Transverse colon (tissue), 4 donors: ENCODE results near the gene SLC11A2. TPM values are rescaled to one million over a fixed set of nuclear protein-coding genes. Genes with fewer than 3 reads are reported as not detected.
"Not testable (repeated sequence)": the region's sequence is repeated elsewhere in the genome, so short reads cannot be mapped to it uniquely, and the experiment has no call there.

Experiments used
- DNase-seq: peaks from one replicate; pipeline ENCODE4 v3.0.0-alpha.2; 2019
- H3K27ac ChIP-seq, 4 donors: fragments of 200-600 bp; sonication (generic); 2 replicates each; pipeline ENCODE4 v1.5.1; 2016 to 2018; ENCODE audit warnings: inconsistent platforms in 4 of 4
- H3K27me3 ChIP-seq: fragments of 200-600 bp; sonication (generic); 2 replicates; pipeline ENCODE4 v1.5.1; 2017; ENCODE audit warnings: inconsistent platforms
- H3K36me3 ChIP-seq, 4 donors: fragments of 200-600 bp; sonication (generic); 2 replicates each; pipeline ENCODE4 v1.5.1; 2017 to 2019; ENCODE audit warnings: inconsistent platforms in 4 of 4
- H3K4me1 ChIP-seq, 4 donors: fragments of 200-600 bp; sonication (generic); 2 replicates each; pipeline ENCODE4 v1.5.1; 2017 to 2020; ENCODE audit warnings: inconsistent platforms in 4 of 4
- H3K4me3 ChIP-seq, 4 donors: fragments of 200-600 bp; sonication (generic); 1 replicate in 1 of 4; 2 replicates in 3 of 4; pipeline versions ENCODE4 v1.5.1 to v1.6.1; 2017 to 2019; ENCODE audit warnings: inconsistent platforms in 4 of 4
- H3K9me3 ChIP-seq, 2 donors: fragments of 200-600 bp; sonication (generic); 2 replicates each; pipeline ENCODE4 v1.5.1; 2017 to 2019; ENCODE audit warnings: inconsistent platforms in 2 of 2
- CTCF ChIP-seq, 5 experiments: fragments of 200-600 bp in 3 of 5; fragments of 450-650 bp in 2 of 5; sonication (generic) in 3 of 5; IDR thresholded peaks; 1 replicate in 2 of 5; 2 replicates in 3 of 5; pipeline ENCODE4 v1.5.1; 2016 to 2017; ENCODE audit warnings: antibody characterized with exemption in 5 of 5, inconsistent platforms in 3 of 5, mild to moderate bottlenecking in 2 of 5, moderate library complexity in 1 of 5
- EP300 ChIP-seq: sonication (generic); formaldehyde crosslinking; IDR thresholded peaks from one replicate; pipeline ENCODE4 v1.6.1; 2017; ENCODE audit warnings: antibody characterized with exemption, low read depth
- POLR2A ChIP-seq: fragments of 450-650 bp; IDR thresholded peaks from one replicate; pipeline ENCODE4 v1.6.1; 2016; ENCODE audit warnings: antibody characterized with exemption, mild to moderate bottlenecking, moderate library complexity
- POLR2AphosphoS5 ChIP-seq, 3 donors: sonication (generic); formaldehyde crosslinking; IDR thresholded peaks; one replicate each; pipeline ENCODE4 v1.6.1; 2016; ENCODE audit warnings: antibody characterized with exemption in 3 of 3
- WGBS, 2 donors: methylation state at CpG; one replicate each; pipeline ENCODE4 v1.1.5; 2018; ENCODE audit warnings: low coverage in 1 of 2; 5-methylcytosine and 5-hydroxymethylcytosine counted together
- in situ Hi-C, 4 donors: fragments of 200-750 bp; cut with MboI; loops; one replicate each; pipeline versions ENCODE4 v1.15.0 to v1.15.1; 2017; ENCODE audit warnings: low sequenced_read_pairs in 3 of 4, low pct_ligation_motif_present in 1 of 4, low pct_unique_long_range_greater_than_20kb in 1 of 4
- intact Hi-C: fragments of 100-400 bp; cut with DNase I; formaldehyde crosslinking; loops from one replicate; pipeline ENCODE4 v1.15.1; 2023; ENCODE audit warnings: low total_unique reads
- total RNA-seq, 4 donors: library from RNA; depleted of rRNA; stranded (reverse); fragments of >200 nt; gene quantifications; one replicate each; pipeline ENCODE4 v1.1.0, GENCODE V29; 2016

The SLC11A2 gene
- total RNA-seq, 4 donors from 2014 or later, result 9.7 to 48.7 (median 42.5) TPM

GRCh38 chr12:50960130-50960529 is 66.1 kb downstream of the SLC11A2 start:
- intact Hi-C loops, result no loop called here
- Histone ChIP-seq H3K4me1 (no peaks in the 10 kb centered on the region), H3K4me3 (no peak overlapping the region), H3K36me3 (no peaks in the 10 kb centered on the region), H3K27me3 (no peaks in the 10 kb centered on the region), H3K9me3 (no peaks in the 10 kb centered on the region), H3K27ac (no peak overlapping the region)
- DNase-seq, result no peak
- TF ChIP-seq EP300, result no peak
- TF ChIP-seq CTCF (IDR thresholded peaks at IDR 0.05), result no peak
- TF ChIP-seq POLR2AphosphoS5 (IDR thresholded peaks at IDR 0.05), result no peak
- no peak for TF ChIP-seq POLR2A
- in situ Hi-C loops, result loop anchor here in 1 of 4 donors (25.0 kb wide), 1 partner anchor 123 kb away; the partner anchor contains the start of gene TMPRSS12

DNA sequence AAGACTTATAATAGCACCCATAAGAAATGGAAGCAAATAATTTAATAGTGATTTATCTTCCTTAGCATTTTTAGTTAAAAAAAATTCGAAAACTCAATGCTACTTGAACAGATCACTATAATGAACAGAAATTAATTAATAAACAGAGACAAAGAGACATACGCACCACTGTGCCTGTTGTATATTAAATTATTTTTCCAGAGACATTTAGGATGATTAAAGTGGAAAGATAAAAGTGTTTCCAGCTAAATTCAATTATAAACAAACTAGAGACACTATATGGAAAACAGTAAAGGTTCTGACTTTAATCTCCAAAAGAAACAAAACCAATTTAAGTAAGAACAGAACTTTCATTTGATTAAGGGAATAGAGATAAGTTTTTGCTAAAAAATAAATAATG is 70.5 kb downstream of the SLC11A2 start:
- no peaks in the 10 kb centered on the region for H3K9me3 ChIP-seq
- no peaks in the 10 kb centered on the region for H3K4me1 ChIP-seq
- no peak overlapping the region for H3K4me3 ChIP-seq
- no peaks in the 10 kb centered on the region for H3K36me3 ChIP-seq
- WGBS, 2 donors, result 82 to 92% methylated on average over 2 of the region's 2 CpGs
- TF ChIP-seq CTCF (IDR thresholded peaks at IDR 0.05), result no peak
- TF ChIP-seq POLR2A, result no peak
- no peak for TF ChIP-seq EP300
- TF ChIP-seq POLR2AphosphoS5 (IDR thresholded peaks at IDR 0.05), result no peak
- no peak for DNase-seq
- H3K27ac ChIP-seq, result no peak overlapping the region
- intact Hi-C loops, result no loop called here
- no peaks in the 10 kb centered on the region for H3K27me3 ChIP-seq
- in situ Hi-C loops, result loop anchor here in 1 of 4 donors (25.0 kb wide), 1 partner anchor 118 kb away; the partner anchor contains the start of gene TMPRSS12

DNA sequence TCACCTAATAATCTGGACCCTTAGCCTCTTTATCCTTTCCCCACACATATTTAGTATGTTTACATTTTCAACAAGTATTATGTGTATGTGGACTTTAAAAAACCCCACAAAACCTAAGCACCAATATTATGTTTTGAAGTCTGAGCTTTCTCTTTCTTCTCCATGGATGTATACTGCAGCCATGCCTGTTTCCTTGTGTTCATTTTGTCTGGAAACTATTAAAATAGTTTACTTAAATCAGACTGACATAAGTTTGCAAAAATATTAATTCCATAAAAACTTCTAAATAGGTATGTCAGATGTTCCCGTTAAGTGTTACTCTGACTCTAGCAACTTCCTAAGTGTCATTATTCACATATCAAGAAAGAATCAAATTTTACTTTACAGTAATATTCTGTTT is 70.9 kb downstream of the SLC11A2 start:
- in situ Hi-C loops, result loop anchor here in 1 of 4 donors (25.0 kb wide), 1 partner anchor 118 kb away; the partner anchor contains the start of gene TMPRSS12
- intact Hi-C loops, result no loop called here
- H3K27ac ChIP-seq, result no peak overlapping the region

DNA sequence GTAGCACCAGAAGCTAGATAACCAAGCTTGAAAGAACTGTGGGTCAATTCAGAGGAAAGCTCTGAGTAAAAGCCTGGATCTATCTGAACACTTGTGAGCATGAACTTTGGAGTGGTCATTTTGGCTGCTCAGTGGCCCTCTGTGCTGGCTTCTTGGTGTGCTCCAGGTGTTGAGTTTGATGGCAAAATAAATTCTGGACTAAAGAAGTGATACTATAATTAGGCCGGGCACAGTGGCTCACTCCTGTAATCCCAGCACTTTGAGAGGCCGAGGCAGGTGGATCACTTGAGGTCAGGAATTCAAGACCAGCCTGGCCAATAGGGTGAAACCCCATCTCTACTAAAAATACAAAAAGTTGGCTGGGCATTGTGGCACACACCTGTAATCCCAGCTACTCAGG is 71.4 kb downstream of the SLC11A2 start:
- WGBS, 2 donors, result 95% methylated on average over 2 of the region's 2 CpGs

More for the DNA sequence above, 70.9 kb downstream of the SLC11A2 start:
- H3K9me3 ChIP-seq, result no peaks in the 10 kb centered on the region
- WGBS, 2 donors, result 79 to 95% methylated on average over 1 of the region's 1 CpG
- H3K27me3 ChIP-seq, result no peaks in the 10 kb centered on the region
- TF ChIP-seq POLR2A (no peak), CTCF (IDR thresholded peaks at IDR 0.05) (no peak), EP300 (no peak), POLR2AphosphoS5 (IDR thresholded peaks at IDR 0.05) (no peak)
- no peaks in the 10 kb centered on the region for H3K4me1 ChIP-seq
- no peak overlapping the region for H3K4me3 ChIP-seq
- DNase-seq, result no peak
- H3K36me3 ChIP-seq, result no peaks in the 10 kb centered on the region

GRCh38 chr12:50953047-50953446 is 73.1 kb downstream of the SLC11A2 start:
- Histone ChIP-seq H3K9me3 (no peaks in the 10 kb centered on the region), H3K4me1 (no peaks in the 10 kb centered on the region), H3K27me3 (no peaks in the 10 kb centered on the region), H3K36me3 (no peaks in the 10 kb centered on the region), H3K27ac (no peak overlapping the region), H3K4me3 (no peak overlapping the region)
- intact Hi-C loops, result no loop called here
- TF ChIP-seq EP300, result no peak
- TF ChIP-seq CTCF (IDR thresholded peaks at IDR 0.05), result peak in 1 of 5 experiments; percentile 14
- 80% methylated on average over 7 of the region's 7 CpGs; no CpG with 5 or more reads in 1 of the 2 donors for WGBS, 2 donors
- DNase-seq, result no peak
- in situ Hi-C loops, result loop anchor here in 1 of 4 donors (25.0 kb wide), 1 partner anchor 116 kb away; the partner anchor contains the start of gene TMPRSS12

More for the DNA sequence above, 71.4 kb downstream of the SLC11A2 start:
- in situ Hi-C loops, result loop anchor here in 1 of 4 donors (25.0 kb wide), 1 partner anchor 117 kb away; the partner anchor contains the start of gene TMPRSS12
- DNase-seq, H3K27me3 ChIP-seq, H3K36me3 ChIP-seq, H3K4me3 ChIP-seq, H3K9me3 ChIP-seq, H3K4me1 ChIP-seq, intact Hi-C loops, H3K27ac ChIP-seq: not testable (repeated sequence)
